ENCODE measurements around the gene NEK10.
"Not testable (repeated sequence)": the region's sequence is repeated elsewhere in the genome, so short reads cannot be mapped to it uniquely, and the experiment has no call there.

DNA sequence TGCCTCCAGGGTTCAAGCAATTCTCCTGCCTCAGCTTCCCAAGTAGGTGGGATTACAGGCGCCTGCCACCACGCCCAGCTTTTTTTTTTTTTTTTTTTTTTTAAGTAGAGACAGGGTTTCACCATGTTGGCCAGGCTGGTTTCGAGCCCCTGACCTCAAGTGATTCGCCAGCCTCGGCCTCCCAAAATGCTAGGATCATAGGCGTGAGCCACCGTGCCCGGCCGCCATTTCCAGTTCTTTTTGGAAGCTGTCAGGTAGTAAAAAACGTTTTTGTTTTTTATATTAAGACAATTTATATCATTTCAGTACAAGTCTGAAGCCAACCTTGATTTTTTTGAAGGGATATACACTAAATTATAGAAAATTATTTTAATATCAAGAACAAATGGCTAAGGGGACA lies 82.7 kb downstream of the NEK10 start:
- TF ChIP-seq POLR2A, EP300 (IDR thresholded peaks at IDR 0.05): not testable (repeated sequence)
- TF ChIP-seq, protein P1, sequence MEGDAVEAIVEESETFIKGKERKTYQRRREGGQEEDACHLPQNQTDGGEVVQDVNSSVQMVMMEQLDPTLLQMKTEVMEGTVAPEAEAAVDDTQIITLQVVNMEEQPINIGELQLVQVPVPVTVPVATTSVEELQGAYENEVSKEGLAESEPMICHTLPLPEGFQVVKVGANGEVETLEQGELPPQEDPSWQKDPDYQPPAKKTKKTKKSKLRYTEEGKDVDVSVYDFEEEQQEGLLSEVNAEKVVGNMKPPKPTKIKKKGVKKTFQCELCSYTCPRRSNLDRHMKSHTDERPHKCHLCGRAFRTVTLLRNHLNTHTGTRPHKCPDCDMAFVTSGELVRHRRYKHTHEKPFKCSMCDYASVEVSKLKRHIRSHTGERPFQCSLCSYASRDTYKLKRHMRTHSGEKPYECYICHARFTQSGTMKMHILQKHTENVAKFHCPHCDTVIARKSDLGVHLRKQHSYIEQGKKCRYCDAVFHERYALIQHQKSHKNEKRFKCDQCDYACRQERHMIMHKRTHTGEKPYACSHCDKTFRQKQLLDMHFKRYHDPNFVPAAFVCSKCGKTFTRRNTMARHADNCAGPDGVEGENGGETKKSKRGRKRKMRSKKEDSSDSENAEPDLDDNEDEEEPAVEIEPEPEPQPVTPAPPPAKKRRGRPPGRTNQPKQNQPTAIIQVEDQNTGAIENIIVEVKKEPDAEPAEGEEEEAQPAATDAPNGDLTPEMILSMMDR (IDR thresholded peaks at IDR 0.05): not testable (repeated sequence)

Data from ovary (tissue), 3 donors.